Fibroblast of skin of abdomen (primary cell): ENCODE data around the gene SORT1.
"Not testable (repeated sequence)": the region's sequence is repeated elsewhere in the genome, so short reads cannot be mapped to it uniquely, and the experiment has no call there.

Experiments used
- DNase-seq: peaks from one replicate; pipeline ENCODE4 v3.0.0-alpha.2; 2013

The SORT1 gene

GRCh38 chr1:109396871-109397580 lies 692 bp downstream of the SORT1 start:
- no peak for DNase-seq

DNA sequence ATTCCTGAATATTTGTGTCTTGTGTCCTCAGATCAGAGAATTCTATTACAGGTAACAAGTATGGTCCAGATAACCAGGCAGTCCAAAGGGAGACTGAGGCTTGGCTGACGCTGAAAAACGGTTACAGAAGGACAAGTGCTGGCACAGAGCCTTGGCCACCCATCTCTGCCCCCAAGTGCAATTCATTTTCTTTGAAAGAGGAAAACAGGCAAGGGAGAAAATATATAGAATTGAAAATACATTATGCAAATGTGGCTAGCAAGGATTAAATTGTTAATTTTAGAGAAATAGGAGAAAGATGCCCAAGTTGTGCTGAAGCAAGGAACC lies 1.2 kb downstream of the SORT1 start:
- DNase-seq: no peak

- peak; percentile 68 for DNase-seq
Observed at GRCh38 chr1:109395602-109396512, 1.9 kb downstream of the SORT1 start.

GRCh38 chr1:109395282-109395599 lies 2.5 kb downstream of the SORT1 start:
- DNase-seq: not testable (repeated sequence)

DNA sequence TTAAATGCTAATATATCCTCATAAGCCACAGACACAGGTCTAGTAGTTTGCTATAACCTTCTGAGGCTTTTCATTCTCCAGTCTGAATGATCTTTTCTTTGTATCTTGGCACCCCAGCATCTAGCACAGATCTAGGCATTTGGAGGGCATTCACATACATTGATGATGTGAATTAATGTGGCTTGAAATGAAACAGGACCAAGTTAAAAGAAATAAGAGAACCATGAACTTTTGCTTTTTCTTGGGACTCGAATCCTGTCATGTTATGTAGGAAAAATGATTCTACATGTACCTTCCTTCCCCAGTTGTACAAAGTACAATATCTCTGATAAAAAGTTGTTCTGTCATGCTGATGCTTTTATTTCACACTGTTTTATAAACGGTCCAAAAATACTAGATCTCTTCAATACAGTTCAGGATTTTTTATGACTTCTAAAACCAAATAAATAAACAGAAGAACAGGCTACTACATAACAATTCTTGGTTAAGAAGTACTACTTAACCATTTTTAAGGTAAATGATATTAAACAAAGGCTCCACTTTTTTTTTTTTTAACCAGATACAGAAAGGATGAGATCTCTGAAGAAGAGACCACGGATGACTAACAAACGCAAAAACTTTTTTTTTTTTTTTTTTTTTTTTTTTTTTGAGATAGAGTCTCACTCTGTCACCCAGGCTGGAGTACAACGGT lies 3.0 kb downstream of the SORT1 start:
- no peak for DNase-seq

GRCh38 chr1:109393617-109394233 lies 4.0 kb downstream of the SORT1 start:
- no peak for DNase-seq

DNA sequence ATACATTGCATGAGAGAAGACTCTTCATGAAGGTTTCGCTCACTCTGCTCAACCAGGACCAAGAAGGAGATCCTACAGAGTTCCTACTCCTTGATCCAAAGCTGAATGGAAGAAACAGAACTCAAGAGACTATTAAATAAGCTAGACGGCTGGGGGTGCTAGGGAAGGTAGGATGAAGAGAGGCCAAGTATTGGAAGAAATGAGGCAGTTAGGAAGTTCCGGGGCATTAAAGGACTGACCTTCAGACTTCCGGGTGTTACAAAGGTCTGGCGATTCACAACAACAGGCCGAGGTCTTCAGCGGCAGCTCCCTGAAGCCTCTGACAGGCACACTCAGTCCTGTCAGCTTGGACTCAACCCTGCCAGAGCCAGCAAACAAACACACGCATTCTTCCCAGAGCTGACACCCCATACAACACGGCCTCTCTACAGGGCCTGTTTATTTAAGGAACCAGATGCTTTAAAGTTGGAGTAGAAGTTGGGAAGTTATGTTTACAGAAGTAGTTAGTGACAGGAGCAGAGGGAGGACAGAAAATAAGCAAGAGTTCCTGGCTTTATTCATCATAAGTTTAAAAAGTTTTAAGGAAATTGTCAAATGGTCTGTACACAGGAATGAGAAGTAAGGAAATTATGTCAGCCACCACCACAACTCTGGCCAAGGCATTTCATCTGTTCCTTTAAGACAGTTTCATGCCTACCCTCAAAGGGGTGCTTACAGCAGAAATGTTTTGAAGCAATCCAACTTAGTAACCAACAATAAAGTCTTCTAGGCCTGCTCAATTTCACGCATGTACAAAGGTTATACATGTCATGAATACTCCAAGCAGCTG lies 4.7 kb downstream of the SORT1 start:
- no peak for DNase-seq

GRCh38 chr1:109392037-109392787 lies 5.5 kb downstream of the SORT1 start:
- no peak for DNase-seq

- no peak for DNase-seq
Observed at GRCh38 chr1:109391626-109392025, 6.1 kb downstream of the SORT1 start.

DNA sequence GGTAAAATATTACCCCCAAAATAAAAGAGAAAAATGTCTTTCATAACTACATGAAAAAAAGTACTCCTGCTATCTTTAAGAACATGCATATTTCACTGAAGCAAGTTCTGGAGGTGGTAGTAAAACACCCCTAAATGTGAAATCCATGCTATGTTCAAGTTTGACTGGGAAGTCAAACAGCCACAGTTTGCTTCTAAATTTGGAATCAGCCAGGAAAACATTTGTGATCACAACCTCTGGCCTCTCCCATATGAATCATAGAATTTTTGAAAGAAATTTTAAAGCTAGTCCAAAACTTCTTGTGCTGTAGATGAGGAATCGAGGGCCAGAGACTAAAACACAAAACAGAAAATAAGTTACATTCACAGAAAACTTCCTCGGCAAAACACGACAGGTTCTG lies 6.6 kb downstream of the SORT1 start:
- no peak for DNase-seq

- no peak for DNase-seq
Observed at GRCh38 chr1:109389638-109390341, 7.9 kb downstream of the SORT1 start.

GRCh38 chr1:109388884-109389637 lies 8.7 kb downstream of the SORT1 start:
- DNase-seq: no peak

DNA sequence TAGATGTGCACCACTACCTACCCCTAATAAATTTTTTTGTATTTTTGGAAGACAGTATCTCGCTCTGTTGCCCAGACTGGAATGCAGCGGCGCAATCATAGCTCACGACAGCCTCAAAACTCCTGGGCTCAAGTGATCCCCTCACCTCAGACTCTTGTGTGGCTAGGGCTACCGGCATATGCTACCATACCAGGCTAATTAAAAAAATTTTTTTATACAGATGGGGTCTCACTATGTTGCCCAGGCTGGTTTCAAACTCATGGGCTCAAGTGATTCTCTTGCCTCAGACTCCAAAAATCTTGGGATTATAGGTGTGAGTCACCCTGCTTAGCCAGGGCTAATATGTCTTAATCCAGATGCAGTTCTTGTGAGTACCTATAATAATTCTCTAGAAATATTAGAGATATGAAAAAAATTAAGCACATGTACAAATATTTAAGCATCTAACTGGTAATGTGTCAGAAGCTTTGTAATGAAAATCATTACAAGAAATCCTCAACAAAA lies 9.5 kb downstream of the SORT1 start:
- no peak for DNase-seq

DNA sequence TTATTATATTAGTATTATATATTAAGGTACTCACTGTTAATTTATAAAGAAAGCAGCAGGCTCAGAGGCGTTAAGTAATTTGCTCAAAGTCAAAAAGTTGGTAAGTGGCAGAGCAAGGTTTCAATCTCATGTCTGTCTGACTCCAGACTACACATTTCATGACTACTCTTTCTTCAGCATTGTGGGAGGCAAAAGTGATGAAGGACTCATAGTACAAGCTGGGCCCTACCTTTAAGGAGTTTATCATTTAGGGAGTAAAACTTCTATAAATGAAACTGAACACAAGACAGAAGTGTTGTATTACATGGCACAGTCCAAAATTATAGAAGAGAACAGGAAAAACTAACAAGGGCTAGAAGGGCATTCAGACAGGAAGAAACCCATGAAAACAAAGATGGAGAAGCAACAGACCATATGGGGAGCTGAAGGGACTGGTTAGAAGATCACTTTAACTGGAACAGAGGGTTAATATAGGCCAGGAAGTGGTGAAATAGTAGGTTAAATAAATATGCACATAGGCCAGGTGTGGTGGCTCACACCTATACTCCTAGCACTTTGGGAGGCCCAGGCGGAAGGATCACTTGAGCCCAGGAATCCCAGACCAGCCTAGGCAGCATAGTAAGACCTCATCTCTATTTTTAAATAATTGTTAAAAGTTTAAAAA lies 11.5 kb downstream of the SORT1 start:
- no peak for DNase-seq

DNA sequence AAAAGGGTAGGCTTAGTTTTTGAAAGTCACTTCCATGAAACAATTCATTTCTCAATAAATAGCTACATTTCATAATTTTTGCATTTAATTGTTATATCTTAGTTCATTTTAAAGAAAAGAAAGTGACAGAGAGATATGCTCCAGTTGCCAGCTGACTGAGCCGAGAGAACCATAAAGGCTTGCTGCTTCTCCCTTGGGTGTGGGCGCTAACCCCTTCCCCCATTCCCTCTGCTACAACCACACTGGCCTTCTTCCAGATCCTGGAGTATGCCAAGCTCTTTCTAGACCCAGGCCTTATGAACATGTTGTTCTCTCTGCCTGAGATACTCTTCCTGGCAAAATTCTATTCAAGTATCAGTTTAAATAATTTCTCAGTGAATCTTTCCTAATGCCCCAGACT lies 12.3 kb downstream of the SORT1 start:
- no peak for DNase-seq

- no peak for DNase-seq
Observed at GRCh38 chr1:109383854-109384253, 13.9 kb downstream of the SORT1 start.

DNA sequence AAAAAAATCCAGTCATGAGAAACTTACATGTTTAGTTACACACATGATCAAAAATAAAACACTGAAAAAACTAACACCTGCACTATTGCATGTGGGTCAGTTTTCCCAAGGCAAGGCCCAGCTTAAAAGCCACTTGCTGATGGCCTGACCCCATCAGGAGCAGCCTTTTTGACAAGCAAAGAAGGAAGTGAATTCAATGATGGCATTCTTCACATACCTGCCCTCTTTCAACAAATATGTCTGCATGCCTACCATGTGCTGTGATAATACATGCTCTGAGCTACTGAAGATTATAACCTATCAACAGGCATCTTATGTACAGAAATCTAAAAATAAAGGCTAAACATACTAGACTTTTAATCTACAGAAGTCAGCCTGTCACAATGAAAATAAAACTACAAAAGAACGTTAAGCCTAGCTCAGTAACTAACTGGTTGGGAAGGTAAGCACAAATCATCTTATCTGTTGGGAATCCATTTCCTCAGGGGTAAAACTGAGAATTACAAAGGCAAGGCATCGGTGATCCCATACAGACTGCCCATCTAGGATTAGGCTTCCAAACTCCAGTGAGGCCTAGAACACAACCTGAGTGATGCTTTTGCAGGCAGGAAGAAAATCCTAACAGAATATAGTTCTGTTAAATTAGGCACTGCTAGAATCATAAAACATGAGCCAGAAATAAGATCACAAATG lies 14.5 kb downstream of the SORT1 start:
- DNase-seq: no peak

GRCh38 chr1:109381573-109381972 lies 16.1 kb downstream of the SORT1 start:
- DNase-seq: no peak

- no peak for DNase-seq
Observed at GRCh38 chr1:109379907-109380306, 17.8 kb downstream of the SORT1 start.
